ENCODE results near the gene KIF18B.

KIF18B gene

DNA sequence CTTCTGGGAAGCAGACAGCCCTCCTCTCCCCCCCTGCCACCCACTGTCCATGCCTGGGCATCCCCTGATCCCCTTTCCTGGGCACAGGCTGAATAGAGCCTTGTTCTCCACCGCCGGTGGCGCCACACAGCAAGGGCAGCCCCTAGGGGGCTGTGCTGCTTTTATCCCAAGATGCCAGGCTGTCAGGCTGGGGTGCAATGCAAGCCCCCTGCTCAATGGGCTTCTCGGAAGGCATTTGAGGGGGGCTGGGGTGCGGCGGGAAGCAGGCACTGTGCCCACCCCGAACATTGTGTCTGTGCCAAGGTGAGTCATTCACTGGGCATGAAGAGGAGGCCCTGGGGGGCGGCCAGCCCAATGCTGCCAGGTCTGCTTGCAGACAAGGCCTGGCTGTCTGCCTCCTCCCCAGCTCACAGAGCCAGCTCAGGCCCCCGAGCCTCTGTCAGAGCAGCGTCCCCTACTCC is 30.8 kb downstream of the KIF18B start:
- peak; percentile 72 for DNase-seq

DNA sequence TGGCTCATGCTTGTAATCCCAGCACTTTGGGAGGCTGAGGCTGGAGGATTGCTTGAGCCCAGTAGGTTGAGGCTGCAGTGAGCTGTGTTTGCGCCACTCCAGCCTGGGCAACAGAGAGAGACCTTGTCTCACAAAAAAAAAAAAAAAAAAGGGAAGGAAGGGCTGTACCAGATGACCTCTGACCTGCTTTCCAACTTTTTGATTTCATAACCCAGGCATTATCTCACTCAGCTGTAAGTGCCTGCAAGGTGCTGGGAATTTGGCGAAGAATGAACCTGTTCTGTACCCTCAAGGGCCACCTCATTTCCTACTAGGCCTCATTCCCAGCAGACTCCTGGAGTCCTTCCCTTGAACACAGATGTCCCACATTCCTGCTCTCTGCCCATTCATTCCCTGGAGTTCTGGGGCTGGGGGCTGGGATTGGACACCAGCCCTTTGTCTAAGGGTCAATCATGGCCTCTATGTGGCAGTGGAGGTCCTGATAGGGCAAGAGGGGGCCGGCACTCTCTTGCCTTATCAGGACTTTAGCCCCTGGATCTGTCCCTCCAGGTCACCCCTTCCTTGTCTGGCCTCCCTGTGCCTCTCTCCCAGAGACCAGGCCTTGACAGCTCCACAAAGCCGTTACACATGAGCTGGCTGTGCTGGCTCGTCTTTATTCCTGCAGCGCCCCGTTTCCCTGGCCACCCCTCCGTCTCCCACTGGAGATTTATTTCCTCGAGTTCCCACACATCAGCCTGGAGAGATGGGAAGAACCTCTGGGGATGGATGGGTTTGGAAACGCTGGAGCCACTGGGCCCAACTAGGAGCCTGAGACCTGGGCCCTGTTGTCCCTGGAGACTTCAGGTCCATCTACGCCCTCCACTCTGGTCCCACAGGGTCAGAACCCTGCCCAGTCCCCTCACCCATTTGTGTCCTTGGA is 31.5 kb downstream of the KIF18B start:
- no peak for DNase-seq

DNA sequence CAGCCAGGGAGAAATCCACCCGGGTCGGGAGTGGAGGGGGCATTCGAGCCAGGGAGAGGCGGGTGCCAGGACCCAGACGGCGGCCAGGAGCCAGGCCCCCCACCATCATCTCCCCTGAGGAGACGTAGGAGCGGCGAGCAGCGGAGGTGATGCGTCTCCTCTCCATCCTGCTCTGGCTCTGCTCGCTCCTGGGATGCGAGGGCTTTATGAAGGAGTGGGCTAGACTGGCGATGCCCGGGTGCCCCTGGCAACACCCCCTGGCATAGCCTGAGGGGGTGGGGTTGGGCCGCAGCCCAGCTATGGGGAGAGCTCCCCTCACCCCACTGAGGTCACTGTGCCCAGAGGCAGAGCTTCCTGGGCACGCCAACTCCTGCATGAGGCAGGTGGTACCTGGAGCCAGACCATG is 32.2 kb downstream of the KIF18B start, which contains the start of gene GFAP:
Gene GFAP, minus strand, starts transcription at position 180 of the 406 bp plus-strand sequence. Its CDS starts 14 bp downstream, at position 166.
- no peak for DNase-seq

DNA sequence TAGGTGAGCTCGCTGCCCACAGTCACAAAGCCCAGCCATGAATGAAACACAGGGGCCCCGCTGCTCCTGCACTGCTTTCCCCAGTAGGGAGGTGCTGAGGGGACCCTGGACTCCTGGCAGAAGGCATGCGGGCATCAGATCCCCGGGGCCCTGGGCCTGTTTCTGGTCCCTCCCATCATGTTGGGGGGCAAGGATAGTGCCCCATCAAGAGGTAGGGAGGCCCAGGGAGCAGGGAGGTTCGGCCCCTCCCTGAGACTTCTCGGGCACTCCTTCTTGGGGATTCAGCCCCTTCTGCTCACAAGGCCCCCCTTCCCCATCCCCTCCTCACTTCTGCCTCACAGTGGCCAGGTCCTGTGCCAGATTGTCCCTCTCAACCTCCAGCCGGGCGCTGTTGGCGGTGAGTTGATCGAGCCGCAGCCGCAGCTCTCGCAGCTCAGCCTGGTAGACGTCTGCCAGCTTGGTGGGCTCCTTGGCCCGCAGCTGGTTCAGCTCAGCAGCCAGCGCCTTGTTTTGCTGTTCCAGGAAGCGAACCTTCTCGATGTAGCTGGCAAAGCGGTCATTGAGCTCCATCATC is 32.8 kb downstream of the KIF18B start:
- no peak for DNase-seq

DNA sequence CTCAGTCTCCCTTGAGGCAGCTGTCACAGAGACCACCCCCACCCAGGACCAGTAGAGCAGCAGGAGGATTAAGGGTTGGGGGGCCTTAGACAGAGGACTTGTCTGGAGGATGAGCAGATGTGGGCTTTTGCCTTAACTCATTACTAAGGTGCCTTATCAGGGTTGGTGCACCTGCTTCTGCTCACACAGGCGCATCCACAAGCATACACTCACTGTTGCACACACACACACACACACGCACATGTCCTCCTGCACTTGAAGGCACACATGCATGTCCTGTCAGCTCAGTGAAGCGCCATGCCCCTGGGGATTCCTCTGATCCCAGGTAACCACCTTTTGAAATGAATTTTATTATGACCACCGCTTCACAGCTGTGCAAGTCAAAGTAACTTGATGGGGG is 33.4 kb downstream of the KIF18B start:
- DNase-seq: no peak

DNA sequence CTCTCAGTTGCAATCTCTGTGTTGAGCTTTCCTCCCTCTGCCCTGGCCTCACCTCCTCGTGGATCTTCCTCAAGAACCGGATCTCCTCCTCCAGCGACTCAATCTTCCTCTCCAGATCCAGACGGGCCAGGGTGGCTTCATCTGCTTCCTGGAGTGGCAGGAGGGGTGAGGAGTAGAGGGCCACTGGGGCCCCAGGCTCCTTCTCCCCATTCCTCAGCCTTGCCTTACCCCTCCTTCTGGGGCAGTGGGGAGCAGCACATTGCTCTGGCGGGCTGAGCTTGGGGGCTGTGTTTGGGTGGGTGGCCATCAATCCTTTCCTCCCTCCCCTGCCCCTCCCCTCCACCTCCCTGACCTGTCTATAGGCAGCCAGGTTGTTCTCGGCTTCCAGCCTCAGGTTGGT is 33.9 kb downstream of the KIF18B start:
- DNase-seq: no peak

DNA sequence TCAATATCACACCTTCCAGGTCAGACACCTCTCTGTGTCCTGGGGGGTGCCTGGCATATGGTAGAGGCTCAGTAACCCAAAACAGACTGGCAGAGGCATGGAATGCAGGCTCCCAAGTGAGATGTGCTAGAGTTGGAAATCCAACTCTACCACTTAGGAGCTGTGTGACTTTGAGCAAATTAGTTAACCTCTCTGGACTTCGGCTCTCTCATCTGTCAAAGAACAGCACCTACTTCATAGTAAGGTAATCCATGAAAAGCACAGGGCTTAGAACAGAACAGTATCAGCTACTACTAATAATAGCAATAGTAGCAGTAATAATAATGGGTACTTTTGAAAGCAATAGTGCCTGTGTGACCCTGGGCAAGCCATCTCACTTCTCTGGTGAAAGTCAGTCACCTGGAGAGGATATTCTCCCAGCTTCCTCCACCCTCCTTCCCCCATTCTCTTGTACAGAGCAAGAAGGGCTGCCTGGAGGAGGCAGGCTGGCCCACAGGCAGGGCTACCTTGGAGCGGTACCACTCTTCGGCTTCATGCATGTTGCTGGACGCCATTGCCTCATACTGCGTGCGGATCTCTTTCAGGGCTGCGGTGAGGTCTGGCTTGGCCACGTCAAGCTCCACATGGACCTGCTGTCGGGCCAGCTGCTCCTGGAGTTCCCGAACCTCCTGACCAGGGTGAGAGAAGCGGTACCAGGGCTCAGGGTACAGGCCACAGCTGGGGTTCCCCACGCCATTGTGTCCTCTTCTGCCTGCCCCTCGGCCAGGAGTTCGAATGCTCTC is 34.6 kb downstream of the KIF18B start:
- DNase-seq: no peak

DNA sequence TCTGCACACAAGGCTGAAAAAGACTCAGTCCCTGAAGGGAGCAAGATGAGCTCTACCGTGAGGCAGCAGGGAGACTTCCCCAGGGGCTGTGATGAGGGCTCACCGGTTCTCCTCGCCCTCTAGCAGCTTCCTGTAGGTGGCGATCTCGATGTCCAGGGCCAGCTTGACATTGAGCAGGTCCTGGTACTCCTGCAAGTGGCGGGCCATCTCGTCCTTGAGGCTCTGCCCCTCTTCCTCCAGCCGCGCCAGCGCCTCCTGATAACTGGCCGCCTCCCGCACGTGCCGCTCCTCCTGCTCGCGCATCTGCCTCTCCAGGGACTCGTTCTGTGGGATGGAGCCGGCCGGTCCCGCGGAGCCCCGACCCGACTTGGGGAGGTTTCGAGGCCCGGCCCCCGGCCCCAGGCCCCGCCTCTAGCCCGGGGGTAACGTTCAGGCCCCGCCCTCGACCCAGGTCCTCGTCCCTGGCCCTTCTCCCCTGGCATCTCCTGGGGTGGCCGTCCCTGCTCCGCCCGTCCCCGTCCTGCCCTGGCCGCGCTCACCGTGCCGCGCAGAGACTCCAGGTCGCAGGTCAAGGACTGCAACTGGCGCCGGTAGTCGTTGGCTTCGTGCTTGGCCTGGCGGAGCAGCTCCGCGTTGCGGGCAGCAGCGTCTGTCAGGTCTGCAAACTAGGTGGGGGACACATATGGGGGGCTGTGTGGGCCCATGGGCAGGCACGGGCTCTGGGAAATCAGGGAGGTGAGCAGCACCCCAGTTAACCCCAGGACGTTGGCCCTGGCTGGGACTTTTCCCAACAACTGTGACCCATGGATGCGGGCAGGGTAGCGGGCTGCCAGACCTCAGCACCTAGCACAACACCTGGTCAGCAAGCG is 36.2 kb downstream of the KIF18B start:
- no peak for DNase-seq

DNA sequence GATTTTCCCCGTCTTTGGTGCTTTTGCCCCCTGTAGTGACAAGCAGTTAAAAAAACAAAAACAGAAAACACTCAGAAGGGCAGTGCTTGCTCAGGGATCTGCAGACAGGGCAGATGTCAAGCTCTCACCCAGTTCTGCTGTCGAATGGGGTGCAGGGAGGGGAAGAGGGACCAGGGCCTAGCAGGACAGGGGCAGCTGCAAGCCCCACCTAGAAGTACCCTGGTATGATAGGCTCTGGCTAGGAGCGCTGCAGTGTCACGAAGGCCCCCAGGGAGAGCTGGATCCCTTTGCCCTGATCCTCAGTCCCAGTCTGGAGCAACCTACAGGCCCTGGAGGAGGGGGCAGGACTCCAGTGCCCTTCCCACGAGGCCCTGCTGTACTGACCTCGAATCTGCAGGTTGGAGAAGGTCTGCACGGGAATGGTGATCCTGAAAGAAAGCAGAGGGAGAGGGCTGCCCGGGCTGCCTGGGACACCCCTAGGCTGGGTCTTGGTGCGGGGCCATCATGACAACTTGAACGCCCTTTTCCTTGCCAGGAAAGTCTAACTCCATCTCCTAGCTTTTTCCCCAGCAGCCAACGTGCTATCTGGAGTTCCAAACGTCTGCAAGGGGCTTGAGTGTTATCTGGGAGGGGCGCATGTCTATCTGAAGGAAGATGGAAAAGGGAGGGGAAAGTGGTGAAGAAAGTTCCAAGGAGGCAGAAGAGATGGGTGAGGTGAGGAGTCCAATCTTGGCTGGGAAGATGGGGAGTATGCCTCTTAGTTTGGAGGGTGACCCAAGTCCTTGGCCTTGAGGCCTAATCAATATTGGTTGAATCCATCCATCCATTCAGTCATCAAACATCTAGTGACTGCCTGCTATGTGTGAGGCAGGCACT is 37.1 kb downstream of the KIF18B start:
- DNase-seq: no peak

DNA sequence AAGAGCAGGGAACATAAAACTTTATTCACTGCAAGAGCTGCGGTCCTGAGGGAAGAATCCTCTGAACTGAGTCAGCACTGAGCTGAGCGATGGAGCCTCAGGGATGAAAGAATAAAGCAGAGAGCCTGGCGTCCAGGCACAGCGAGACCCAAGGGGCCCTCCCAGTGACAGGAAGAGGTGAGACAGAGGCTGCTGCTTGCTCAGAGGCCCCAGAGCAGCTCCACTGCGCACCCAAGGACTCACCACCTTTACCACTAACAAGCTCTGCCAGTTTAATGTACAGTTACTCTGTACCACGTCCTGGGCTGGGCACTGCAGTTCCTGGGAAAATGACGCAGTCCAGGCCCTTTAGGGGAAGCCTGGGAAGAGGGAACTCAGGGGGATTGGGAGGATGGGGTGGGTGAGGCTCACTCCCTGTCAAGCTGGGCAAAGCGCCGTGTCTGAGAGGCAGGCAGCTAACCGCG is 37.9 kb downstream of the KIF18B start:
- peak; percentile 32 for DNase-seq

DNA sequence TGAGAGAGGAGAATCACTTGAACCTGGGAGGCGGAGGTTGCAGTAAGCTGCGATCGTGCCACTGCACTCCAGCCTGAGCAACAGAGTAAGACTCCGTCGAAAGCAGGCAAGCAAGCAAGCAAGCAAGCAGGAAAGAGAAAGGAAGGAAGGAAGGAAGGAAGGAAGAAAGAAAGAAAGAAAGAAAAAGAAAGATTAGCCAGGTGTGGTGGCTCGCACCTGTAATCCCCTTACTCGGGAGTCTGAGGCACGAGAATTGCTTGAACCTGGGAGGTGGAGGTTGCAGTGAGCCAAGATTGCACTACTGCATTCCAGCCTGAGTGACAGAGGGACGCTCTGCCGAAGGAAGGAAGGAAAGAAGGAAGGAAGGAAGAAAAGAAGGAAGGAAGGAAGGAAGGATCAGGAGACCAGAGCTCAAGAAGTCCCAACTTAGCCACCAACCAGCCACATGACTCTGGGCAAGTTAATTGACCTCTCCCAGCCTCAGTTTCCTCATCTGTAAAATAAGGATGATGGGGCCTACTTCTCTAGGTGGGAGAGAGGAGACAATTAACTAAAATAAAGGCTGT is 38.7 kb downstream of the KIF18B start:
- no peak for DNase-seq

DNA sequence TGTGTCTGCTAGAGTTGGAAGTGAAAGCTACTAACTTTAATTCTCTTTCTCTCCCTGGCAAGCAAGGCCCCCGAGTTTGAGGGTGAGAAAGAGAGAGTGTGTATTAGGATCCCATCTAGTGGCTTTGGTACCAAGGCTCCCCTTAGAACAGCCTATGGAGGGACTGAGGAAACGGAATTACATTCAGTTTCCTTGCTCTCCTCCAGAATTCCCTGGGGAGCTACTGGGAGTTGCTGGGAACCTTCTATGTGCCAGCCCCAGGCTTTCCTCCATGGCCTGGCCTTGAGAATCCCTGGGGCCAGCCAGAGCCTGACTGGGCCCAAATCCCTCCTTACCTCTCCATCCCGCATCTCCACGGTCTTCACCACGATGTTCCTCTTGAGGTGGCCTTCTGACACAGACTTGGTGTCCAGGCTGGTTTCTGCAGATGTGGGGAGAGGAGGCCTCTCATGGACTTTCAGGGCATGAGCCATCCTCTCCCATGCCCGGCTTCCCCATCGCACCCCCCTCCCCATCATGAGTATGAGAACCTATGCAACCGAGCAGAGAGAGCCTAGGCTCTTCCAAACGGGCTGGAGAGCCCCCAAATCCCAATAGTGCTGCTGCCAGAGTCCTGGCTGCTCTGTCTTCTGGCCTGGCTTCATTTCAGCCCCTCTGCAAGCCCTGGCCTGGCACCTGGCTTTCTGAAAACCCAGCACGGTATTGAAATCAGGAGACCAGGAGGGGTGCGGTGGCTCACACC is 39.7 kb downstream of the KIF18B start:
- no peak for DNase-seq

DNA sequence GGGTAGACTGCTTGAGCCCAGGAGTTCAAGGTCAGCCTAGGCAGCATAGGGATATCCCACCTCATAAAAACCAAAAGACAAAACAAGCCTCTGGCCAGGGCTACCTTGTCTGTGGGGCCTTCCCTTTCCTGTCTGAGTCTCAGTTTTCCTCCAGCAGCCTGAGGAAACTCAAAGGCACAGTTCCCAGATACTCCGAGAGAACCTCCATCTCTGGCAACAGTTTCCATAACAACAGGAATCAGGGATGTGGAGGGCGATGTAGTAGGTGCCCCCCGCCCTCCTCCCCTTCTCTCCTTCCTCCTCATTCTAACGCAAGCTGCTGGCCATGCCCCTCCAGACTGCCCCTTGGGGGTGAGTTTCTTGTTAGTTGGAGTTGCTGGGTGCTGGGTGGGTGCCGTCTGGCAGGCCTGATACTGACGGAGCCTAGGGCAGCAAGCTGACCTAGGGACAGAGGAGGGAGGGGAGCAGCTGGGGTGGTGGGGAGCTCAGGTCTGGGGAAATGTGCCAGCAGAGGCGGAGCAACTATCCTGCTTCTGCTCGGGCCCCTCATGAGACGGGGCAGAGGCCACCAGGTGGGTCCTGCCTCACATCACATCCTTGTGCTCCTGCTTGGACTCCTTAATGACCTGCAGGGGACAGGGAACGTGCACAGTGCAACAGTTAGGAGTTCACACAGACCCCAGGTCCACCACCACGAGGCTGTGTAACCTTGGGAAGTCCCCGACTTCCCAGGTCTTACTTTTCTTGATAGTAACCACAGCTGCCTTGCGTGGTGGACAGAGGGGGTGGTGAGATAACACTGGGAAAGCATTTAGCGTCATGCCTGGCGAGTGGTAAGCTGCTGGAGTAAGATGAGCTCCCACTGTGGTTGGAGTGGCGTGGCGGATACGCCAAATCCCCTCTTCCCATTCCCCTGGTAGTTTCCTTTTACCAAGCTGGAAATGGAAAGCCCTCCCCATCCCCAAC is 40.5 kb downstream of the KIF18B start:
- DNase-seq: peak; percentile 46

DNA sequence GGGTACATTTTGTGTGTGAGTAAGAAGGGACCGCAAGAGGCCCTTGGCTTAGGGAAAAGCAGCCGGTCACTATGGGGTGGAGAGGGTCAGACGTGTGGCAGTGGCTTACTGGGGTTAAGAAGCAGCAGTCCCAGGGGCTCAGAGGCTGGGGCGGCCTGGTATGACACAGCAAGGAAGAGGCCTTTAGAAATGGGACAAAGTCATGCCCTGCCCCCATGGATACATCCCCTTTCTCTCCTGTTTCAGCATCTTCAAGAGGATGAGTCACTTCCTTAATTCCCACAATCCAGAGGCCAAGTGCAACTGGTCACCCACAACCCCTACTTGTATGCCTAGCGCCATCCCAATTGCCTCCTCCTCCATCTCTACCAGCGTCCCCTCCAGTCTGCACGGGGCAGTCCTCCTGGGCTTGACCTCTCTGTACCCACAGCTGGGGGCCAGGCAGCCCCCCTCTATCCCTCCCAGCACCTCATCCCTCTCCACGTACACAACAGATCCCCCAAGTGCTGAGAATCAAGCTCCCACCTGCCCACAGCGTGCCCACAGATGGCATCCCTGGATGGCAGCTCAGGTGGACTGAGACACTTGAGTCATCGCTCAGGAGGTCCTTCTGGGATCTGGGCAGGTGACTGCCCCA is 41.4 kb downstream of the KIF18B start:
- peak; percentile 30 for DNase-seq

DNA sequence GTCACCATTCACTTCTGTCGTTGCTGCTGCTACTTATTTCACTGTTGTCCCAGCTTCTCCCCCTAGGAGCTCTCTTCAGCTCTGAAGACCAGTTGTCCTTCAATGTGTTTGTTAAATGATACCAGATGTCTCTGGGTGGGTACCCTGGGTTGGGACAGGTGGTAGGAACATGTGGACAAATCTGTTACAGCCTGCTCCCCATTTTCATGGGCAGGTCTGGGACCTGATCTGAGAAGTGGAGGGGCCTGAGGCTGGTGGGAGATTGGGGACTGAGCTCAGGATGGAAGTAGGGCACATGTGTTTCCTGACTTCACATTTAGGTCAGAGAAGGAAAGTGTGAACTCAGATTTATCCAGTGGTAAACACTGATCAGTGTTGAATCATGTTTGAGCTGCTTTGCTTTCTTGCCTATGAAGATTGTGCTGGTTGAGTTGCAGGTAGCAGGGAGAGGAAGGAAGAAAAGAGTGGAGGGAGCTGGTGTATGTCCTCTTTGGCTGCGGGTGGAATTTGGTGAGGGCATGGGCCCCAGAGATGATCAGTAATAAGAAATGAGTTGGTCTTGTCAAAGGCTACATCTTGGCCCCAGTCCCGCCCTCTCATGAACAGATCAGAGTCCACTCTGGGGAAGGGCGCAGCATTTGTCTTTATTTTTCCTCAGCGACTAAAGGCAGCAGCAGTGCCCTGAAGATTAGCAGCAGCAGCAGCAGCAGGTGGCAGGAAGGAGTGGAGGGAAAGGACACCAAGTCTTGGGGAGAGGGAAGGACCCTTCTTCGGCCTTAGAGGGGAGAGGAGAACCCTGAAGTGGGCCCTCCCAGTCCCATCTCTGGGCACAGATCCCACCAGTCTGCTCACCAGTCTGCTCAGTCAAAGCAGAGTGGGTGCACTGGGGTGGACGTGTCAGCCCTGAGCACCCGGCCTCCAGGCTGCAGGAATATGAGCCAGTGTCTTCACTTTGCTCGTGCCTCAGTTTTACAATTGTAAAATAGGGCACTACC is 42.3 kb downstream of the KIF18B start:
- DNase-seq: no peak

DNA sequence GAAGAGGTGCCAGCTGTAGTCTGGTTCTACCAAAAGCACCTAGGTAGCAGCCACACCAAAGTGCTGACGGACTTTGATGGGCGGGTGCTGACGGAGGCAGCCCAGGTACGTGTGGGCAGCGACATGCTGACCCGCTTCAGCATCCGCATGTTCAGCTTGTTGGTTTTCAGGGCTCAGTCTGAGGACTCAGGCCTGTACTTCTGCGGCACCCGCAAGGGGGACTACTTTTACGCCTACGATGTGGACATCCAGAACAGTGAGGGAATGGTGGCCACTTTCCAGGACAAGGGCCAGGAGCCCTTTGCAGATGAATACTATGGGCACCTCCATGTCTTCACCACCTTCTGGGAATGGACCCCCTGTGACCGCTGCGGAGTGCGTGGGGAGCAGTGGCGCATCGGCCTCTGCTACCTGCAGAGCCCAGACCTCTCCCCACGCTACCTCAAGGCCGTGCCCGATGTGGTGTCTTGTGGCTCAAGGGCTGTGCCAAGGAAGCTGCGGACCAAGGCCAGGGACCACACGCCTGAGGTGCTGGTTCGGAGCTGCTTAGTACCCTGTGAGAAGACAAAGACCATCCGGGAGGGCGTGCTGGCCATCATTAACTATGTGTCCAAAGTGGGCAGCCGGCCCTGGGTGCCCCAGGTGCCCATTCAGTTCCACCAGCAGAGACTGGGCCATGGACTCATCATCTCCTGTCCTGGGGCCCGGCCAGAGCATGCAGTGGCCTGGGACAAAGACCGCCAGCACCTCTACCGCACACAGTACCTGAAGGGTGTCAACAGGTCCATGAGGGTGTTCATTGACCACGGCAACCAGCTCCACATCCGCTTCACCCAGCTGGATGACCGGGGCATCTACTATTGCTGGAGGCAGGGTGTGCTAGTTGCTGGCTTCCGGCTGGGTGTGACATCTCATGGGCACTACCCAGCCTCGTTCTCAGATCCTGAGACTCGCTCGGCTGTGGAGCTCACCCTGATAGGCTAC is 43.3 kb downstream of the KIF18B start:
- DNase-seq: no peak

All from femur (tissue), 1 donor.